ENCODE data around the gene S100PBP. TPM values are rescaled to one million over a fixed set of nuclear protein-coding genes. Genes with fewer than 3 reads are reported as not detected.
A peak's percentile ranks its signal among the peaks of the same experiment; 100 is the strongest.

Gene S100PBP
- total and polyA plus RNA-seq, 8 donors, result 2.9 to 253 (median 19.8) TPM

GRCh38 chr1:32884726-32885125 is 67.3 kb downstream of the S100PBP start:
- 41 to 57% (median 44%) methylated on average over 9 to 12 of the region's 12 CpGs for WGBS, 5 donors
- Histone ChIP-seq H3K4me1 (peaks cover 17 to 30% (median 26%) of the 10 kb centered on the region in 4 donors), H3K27me3 (peaks cover 11 to 55% (median 36%) of the 10 kb centered on the region in 3 donors), H3K4me3 (no peak overlapping the region), H3K36me3 (no peaks in the 10 kb centered on the region), H3K27ac (no peak overlapping the region), H3K9me3 (no peaks in the 10 kb centered on the region)
- DNase-seq, result no peak
- intact Hi-C loops (cut with DNase I; ENCODE audit: low total_unique reads), result no loop called here
- TF ChIP-seq CTCF (IDR thresholded peaks at IDR 0.05), result no peak
- no peak for TF ChIP-seq POLR2AphosphoS5 (IDR thresholded peaks at IDR 0.05)
- no peak for TF ChIP-seq EP300 (IDR thresholded peaks at IDR 0.05)
- no peak for TF ChIP-seq POLR2A (IDR thresholded peaks at IDR 0.05)

- Histone ChIP-seq H3K4me3 (peak overlapping the region in 1 of 4 donors; percentile 36), H3K36me3 (no peaks in the 10 kb centered on the region), H3K4me1 (peaks cover 17 to 30% (median 26%) of the 10 kb centered on the region in 4 donors), H3K27ac (no peak overlapping the region), H3K9me3 (no peaks in the 10 kb centered on the region), H3K27me3 (peaks cover 11 to 64% (median 36%) of the 10 kb centered on the region in 3 donors)
- no peak for DNase-seq
- intact Hi-C loops (cut with DNase I; ENCODE audit: low total_unique reads), result no loop called here
- WGBS, 5 donors, result 14 to 25% (median 18%) methylated on average over 8 of the region's 8 CpGs
- TF ChIP-seq POLR2AphosphoS5 (IDR thresholded peaks at IDR 0.05) (no peak), EP300 (IDR thresholded peaks at IDR 0.05) (no peak), CTCF (IDR thresholded peaks at IDR 0.05) (no peak), POLR2A (IDR thresholded peaks at IDR 0.05) (no peak)
Observed at GRCh38 chr1:32885676-32886003, 68.2 kb downstream of the S100PBP start.

GRCh38 chr1:32886004-32886827 is 68.8 kb downstream of the S100PBP start, which contains the start of gene HPCA:
Gene HPCA (plus strand): TSS chr1:32886491. CDS start chr1:32888899, 2,408 bp downstream.
- no peaks in the 10 kb centered on the region for H3K36me3 ChIP-seq
- TF ChIP-seq CTCF (IDR thresholded peaks at IDR 0.05) (peak in 4 of 7 experiments; percentile 11 to 41 (median 20)), EP300 (IDR thresholded peaks at IDR 0.05) (no peak)
- intact Hi-C loops (cut with DNase I; ENCODE audit: low total_unique reads), result no loop called here
- H3K4me3 ChIP-seq, result peak within 1 kb of the TSS; percentile 20 to 41 (median 30)
- peak; percentile 61 to 90 for DNase-seq
- H3K4me1 ChIP-seq, result peaks cover 17 to 29% (median 25%) of the 10 kb centered on the region in 4 donors
- H3K27me3 ChIP-seq, result peaks cover 11 to 70% (median 36%) of the 10 kb centered on the region in 3 donors
- no peaks in the 10 kb centered on the region for H3K9me3 ChIP-seq
- WGBS, 5 donors, result 3 to 4% (median 3%) methylated on average over 20 to 79 of the region's 79 CpGs
- H3K27ac ChIP-seq, result no peak within 1 kb of the TSS

- H3K36me3 ChIP-seq, result no peaks in the 10 kb centered on the region
- H3K9me3 ChIP-seq, result no peaks in the 10 kb centered on the region
- no peak for DNase-seq
- no peak overlapping the region for H3K27ac ChIP-seq
- peak overlapping the region in 2 of 4 donors; percentile 24 to 41 for H3K4me3 ChIP-seq
- peaks cover 11 to 77% (median 36%) of the 10 kb centered on the region in 3 donors for H3K27me3 ChIP-seq
- TF ChIP-seq EP300 (IDR thresholded peaks at IDR 0.05), result no peak
- TF ChIP-seq CTCF (IDR thresholded peaks at IDR 0.05), result no peak
- TF ChIP-seq POLR2AphosphoS5 (IDR thresholded peaks at IDR 0.05), result no peak
- TF ChIP-seq POLR2A (IDR thresholded peaks at IDR 0.05), result no peak
- H3K4me1 ChIP-seq, result peaks cover 11 to 22% (median 18%) of the 10 kb centered on the region in 4 donors
- intact Hi-C loops (cut with DNase I; ENCODE audit: low total_unique reads), result no loop called here
- 36 to 61% (median 48%) methylated on average over 8 to 19 of the region's 19 CpGs for WGBS, 5 donors
Observed at GRCh38 chr1:32886828-32887414, 69.5 kb downstream of the S100PBP start.

Measured in stomach (tissue), 9 donors.